SH-SY5Y (cell line): ENCODE data around the gene MMP3.

Source experiments
- GATA2 ChIP-seq: IDR thresholded peaks from 2 replicates; pipeline ENCODE4 v1.6.1; 2011; ENCODE audit warnings: mild to moderate bottlenecking, low read depth, low read length
- GATA3 ChIP-seq: IDR thresholded peaks from 2 replicates; pipeline ENCODE4 v1.6.1; 2011; ENCODE audit warnings: low read depth, mild to moderate bottlenecking, low read length, moderate library complexity

- no peak for TF ChIP-seq GATA2
- no peak for TF ChIP-seq GATA3
Measured at GRCh38 chr11:102829316-102830000, 14.0 kb downstream of the MMP3 start.
